ENCODE results near the gene GAREM1.

GAREM1 gene

DNA sequence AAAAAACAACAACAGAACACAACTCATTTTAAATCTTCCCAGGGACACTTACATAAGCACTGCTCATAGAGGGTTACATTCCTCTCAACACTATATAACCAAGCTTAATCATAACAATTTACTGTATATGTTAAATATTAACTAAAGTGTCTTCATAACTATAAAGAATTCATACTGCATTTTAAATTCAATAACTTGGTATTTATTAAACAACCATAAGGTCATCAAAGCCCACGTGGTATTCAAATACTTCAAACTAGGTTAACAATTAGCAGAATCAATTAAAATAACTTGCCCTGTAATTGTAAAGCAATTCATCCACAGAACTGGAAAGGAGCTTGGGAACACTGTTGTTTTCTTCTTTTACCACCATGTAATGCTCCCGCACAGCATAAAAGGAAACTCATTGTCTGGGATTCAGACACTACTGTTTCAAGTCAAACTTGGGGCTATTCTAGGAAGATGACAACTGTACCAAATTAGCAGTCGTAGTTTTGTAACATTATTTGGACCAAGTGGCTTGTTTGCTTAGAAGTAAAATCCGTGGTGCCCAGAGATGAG lies 10.4 kb downstream of the GAREM1 start:
- TF ChIP-seq, protein P1, sequence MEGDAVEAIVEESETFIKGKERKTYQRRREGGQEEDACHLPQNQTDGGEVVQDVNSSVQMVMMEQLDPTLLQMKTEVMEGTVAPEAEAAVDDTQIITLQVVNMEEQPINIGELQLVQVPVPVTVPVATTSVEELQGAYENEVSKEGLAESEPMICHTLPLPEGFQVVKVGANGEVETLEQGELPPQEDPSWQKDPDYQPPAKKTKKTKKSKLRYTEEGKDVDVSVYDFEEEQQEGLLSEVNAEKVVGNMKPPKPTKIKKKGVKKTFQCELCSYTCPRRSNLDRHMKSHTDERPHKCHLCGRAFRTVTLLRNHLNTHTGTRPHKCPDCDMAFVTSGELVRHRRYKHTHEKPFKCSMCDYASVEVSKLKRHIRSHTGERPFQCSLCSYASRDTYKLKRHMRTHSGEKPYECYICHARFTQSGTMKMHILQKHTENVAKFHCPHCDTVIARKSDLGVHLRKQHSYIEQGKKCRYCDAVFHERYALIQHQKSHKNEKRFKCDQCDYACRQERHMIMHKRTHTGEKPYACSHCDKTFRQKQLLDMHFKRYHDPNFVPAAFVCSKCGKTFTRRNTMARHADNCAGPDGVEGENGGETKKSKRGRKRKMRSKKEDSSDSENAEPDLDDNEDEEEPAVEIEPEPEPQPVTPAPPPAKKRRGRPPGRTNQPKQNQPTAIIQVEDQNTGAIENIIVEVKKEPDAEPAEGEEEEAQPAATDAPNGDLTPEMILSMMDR (IDR thresholded peaks at IDR 0.05; ENCODE audit: borderline replicate concordance, control extremely low read depth, extremely low read depth, insufficient read depth, missing control alignments): no peak
- in situ Hi-C loops (cut with MboI; ENCODE audit: low sequenced_read_pairs, unreplicated experiment): no loop called here
- no peak for DNase-seq (ENCODE audit: low spot score)

DNA sequence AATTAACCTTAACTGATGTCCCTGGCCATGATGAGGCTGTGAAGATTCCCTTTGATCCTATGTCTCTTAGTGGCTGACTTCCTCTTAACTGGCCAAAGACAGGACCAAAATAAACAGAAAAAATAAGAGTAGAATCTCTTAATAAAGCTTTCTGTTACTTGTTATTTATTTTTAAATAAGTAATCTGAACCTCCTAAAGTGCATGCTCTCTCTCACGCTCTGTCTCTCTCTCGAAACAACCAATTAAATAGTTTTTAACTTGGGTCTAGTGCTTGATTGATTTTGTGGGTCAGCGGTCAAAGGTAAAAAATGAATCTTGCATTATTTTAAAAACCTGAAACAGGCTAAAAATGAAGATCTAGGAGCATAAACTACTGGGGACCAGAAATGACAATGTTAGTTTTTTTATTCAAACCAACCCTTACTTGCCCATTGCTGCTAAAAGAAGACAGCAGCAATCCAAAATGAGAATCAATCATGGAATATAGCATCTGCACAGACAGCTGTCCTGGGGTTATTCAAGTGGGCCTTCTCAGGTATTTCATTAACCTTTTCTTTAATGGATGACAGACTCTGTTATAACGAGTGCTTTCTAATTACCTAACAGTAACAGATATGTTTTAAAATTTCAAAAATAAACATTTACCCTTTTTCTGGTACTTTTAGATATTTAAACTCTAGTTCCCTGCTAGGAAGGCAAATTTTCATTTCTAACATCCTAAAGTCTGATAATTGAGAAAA lies 11.2 kb downstream of the GAREM1 start:
- in situ Hi-C loops (cut with MboI; ENCODE audit: low sequenced_read_pairs, unreplicated experiment): no loop called here
- DNase-seq (ENCODE audit: low spot score): no peak
- TF ChIP-seq, protein P1 (IDR thresholded peaks at IDR 0.05; ENCODE audit: borderline replicate concordance, control extremely low read depth, extremely low read depth, insufficient read depth, missing control alignments): no peak

DNA sequence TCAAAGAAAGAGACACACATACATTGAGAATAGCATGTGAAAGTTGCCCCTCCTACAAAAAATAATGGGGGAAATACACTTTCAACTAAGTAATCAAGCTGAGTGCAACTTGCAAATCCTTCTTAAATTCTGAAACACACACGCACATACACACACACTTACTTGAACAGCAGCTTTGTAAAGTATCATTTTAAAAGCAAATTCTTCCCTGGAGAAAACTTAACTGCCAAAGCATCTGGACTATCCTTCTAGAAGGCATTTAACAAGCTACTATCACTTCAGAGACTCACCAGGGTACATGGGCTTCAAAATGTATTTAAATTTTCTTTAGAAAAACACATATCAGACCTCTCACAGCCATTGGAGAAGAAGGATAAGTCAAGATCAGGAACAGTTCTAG lies 15.3 kb downstream of the GAREM1 start:
- TF ChIP-seq, protein P1 (IDR thresholded peaks at IDR 0.05; ENCODE audit: borderline replicate concordance, control extremely low read depth, extremely low read depth, insufficient read depth, missing control alignments): no peak
- in situ Hi-C loops (cut with MboI; ENCODE audit: low sequenced_read_pairs, unreplicated experiment): no loop called here
- DNase-seq (ENCODE audit: low spot score): no peak

DNA sequence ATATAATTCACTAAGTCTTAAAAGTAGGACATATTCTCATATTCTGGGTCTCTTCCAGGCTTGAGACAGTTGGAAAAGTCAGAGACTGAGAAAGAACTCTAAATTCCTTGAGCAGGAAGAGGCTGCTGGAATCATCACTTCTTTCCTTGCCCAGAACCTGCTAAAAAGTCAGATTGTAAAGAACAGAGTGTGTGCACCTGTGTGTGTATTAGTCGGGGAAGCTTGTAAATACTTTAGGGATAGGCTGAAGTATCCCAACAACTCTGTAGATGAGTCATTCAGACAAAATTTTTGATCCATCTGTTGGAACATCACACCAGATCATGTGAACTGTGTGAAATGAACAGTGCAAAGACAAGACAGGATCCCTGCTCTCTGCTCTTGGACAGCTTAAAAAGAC lies 16.1 kb downstream of the GAREM1 start:
- in situ Hi-C loops (cut with MboI; ENCODE audit: low sequenced_read_pairs, unreplicated experiment): no loop called here
- DNase-seq (ENCODE audit: low spot score): no peak
- TF ChIP-seq, protein P1 (IDR thresholded peaks at IDR 0.05; ENCODE audit: borderline replicate concordance, control extremely low read depth, extremely low read depth, insufficient read depth, missing control alignments): no peak

DNA sequence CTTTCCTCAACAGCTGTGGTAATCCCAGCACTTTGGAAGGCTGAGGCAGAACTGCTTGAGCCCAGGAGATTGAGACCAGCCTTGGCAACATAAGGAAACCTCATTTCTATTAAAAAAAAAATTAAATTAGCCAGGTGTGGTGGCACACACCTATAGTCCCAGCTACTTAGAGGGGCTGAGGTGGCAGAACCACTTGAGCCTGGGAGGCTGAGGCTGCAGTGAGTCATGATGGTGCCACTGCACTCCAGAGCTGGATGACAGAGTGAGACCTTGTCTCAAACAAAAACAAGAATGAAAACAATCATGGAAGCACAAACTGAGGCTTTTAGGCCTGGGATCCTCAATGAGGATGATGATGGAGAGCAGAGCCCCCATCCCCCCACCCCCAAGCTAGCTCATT lies 19.8 kb downstream of the GAREM1 start:
- in situ Hi-C loops (cut with MboI; ENCODE audit: low sequenced_read_pairs, unreplicated experiment): no loop called here
- TF ChIP-seq, protein P1 (IDR thresholded peaks at IDR 0.05; ENCODE audit: borderline replicate concordance, control extremely low read depth, extremely low read depth, insufficient read depth, missing control alignments): no peak
- no peak for DNase-seq (ENCODE audit: low spot score)

DNA sequence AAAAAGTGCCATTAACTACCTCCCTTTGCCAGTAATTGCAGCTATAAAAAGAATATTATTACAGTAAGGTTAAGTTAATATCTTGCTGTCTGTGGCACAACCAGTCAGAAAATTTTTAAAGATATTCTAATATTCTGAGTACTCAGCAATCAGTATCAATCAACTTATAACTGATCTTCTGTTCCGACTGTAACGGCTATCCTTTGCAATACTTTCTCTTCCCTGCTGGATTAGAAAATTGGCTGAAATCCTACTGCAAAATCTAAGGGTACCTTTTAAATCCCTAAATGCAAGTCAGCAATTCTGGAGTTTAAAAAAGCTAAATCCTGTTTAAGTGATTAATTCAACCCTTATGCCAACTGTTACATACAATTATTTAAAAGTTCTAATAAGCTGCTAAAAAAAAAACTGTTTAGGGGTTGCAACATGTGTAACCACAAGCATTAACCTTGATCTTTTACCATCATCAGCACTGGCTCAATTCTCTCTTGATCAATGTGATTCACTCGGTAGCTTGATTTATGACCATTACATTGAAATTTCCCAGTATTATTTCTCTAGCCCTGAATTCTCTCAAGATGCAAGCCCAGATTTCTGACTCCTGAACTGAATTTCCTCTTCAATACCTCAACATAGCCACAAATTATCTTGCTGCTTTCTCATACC lies 20.5 kb downstream of the GAREM1 start:
- DNase-seq (ENCODE audit: low spot score): no peak
- TF ChIP-seq, protein P1 (IDR thresholded peaks at IDR 0.05; ENCODE audit: borderline replicate concordance, control extremely low read depth, extremely low read depth, insufficient read depth, missing control alignments): no peak
- in situ Hi-C loops (cut with MboI; ENCODE audit: low sequenced_read_pairs, unreplicated experiment): no loop called here
